Ramos (cell line): ENCODE results near the gene GAREM1.

Source experiments
- in situ Hi-C: fragments of 300-500 bp; cut with MboI; formaldehyde crosslinking; loops from one replicate; pipeline ENCODE4 v1.14.3; 2022; ENCODE audit warnings: low sequenced_read_pairs; ENCODE audit not compliant: unreplicated experiment

Gene GAREM1

GRCh38 chr18:32276256-32276655, 194.4 kb downstream of the GAREM1 start:
- in situ Hi-C loops: loop anchor here (25.0 kb wide), 1 partner anchor 186 kb away; the partner anchor contains the start of gene GAREM1

GRCh38 chr18:32275221-32275620, 195.5 kb downstream of the GAREM1 start:
- in situ Hi-C loops: loop anchor here (25.0 kb wide), 1 partner anchor 187 kb away; the partner anchor contains the start of gene GAREM1

- in situ Hi-C loops: no loop called here
These were observed 196.4 kb downstream of the GAREM1 start for GRCh38 chr18:32274307-32274706.

- in situ Hi-C loops: no loop called here
These were observed 198.9 kb downstream of the GAREM1 start for GRCh38 chr18:32271672-32272208.

GRCh38 chr18:32270341-32270740, 200.3 kb downstream of the GAREM1 start:
- in situ Hi-C loops: no loop called here

- in situ Hi-C loops: loop anchor here (5.0 kb wide), 1 partner anchor 280 kb away; no protein-coding TSS in a partner anchor
These were observed 203.2 kb downstream of the GAREM1 start for GRCh38 chr18:32267463-32267862.

- in situ Hi-C loops: no loop called here
These were observed 206.3 kb downstream of the GAREM1 start for GRCh38 chr18:32264401-32264800.

- in situ Hi-C loops: no loop called here
These were observed 208.6 kb downstream of the GAREM1 start for GRCh38 chr18:32262092-32262491.

GRCh38 chr18:32261003-32261402, 209.7 kb downstream of the GAREM1 start:
- in situ Hi-C loops: no loop called here

- in situ Hi-C loops: no loop called here
These were observed 211.1 kb downstream of the GAREM1 start for GRCh38 chr18:32259553-32259952.

GRCh38 chr18:32258558-32259204, 212.0 kb downstream of the GAREM1 start:
- in situ Hi-C loops: no loop called here

GRCh38 chr18:32258148-32258547, 212.5 kb downstream of the GAREM1 start:
- in situ Hi-C loops: no loop called here

- in situ Hi-C loops: no loop called here
These were observed 213.4 kb downstream of the GAREM1 start for GRCh38 chr18:32257084-32257785.

GRCh38 chr18:32255570-32255969, 215.1 kb downstream of the GAREM1 start:
- in situ Hi-C loops: no loop called here

- in situ Hi-C loops: no loop called here
These were observed 218.4 kb downstream of the GAREM1 start for GRCh38 chr18:32252141-32252860.

- in situ Hi-C loops: no loop called here
These were observed 219.2 kb downstream of the GAREM1 start for GRCh38 chr18:32251466-32251865.

- in situ Hi-C loops: no loop called here
These were observed 221.3 kb downstream of the GAREM1 start for GRCh38 chr18:32249147-32249929.

- in situ Hi-C loops: no loop called here
These were observed 225.8 kb downstream of the GAREM1 start for GRCh38 chr18:32244881-32245280.

- in situ Hi-C loops: no loop called here
These were observed 227.3 kb downstream of the GAREM1 start for GRCh38 chr18:32243358-32243757.

- in situ Hi-C loops: no loop called here
These were observed 228.3 kb downstream of the GAREM1 start for GRCh38 chr18:32242395-32242794.
